IMR-90 (cell line): ENCODE measurements around the gene BRME1. TPM values are rescaled to one million over a fixed set of nuclear protein-coding genes. Genes with fewer than 3 reads are reported as not detected.
A peak's percentile ranks its signal among the peaks of the same experiment; 100 is the strongest.

Experiments
- ATAC-seq: fragments of 200-7000 bp; cut with Tn5 transposase; 2 replicates; pipeline ENCODE4 v1.9.1; 2020; ENCODE audit warnings: low read depth, mild to moderate bottlenecking, moderate library complexity
- BruUV-seq: library from RNA; stranded (reverse); fragments of 400-500 nt; replicated peaks from 2 replicates; lab custom pipeline; 2021; lab: Mats Ljungman, UMichigan
- CTCF ChIA-PET: fragments of 300-600 bp; formaldehyde crosslinking; extraction: SDS; loops from one replicate; lab custom pipeline; 2021; ENCODE audit warnings: antibody characterized with exemption; lab: Yijun Ruan, JAX
- POLR2A ChIA-PET: fragments of 300-600 bp; sonication (Branson Sonifier 250); formaldehyde crosslinking; loops from one replicate; lab custom pipeline; 2022; ENCODE audit warnings: antibody characterized with exemption; ENCODE audit not compliant: unreplicated experiment; lab: Charles Lee
- DNase-seq: peaks from one replicate; pipeline ENCODE4 v3.0.0; 2013
- H2AFZ ChIP-seq: replicated peaks from 2 replicates; pipeline ENCODE3; 2013; ENCODE audit warnings: low read length, mild to moderate bottlenecking; ENCODE audit not compliant: poor library complexity
- H2AK5ac ChIP-seq: 2 replicates; pipeline ENCODE4 v1.6.1; 2013; ENCODE audit warnings: low read depth, low read length, inconsistent platforms
- H2AK9ac ChIP-seq: replicated peaks from 2 replicates; pipeline ENCODE3; 2013; ENCODE audit warnings: mild to moderate bottlenecking, low read depth, low read length, moderate library complexity; ENCODE audit not compliant: poor library complexity
- H2BK120ac ChIP-seq: 2 replicates; pipeline ENCODE4 v1.6.1; 2013; ENCODE audit warnings: low read depth, low read length, inconsistent platforms
- H2BK15ac ChIP-seq: 3 replicates; pipeline ENCODE4 v1.6.1; 2013; ENCODE audit warnings: low read depth, low read length, inconsistent platforms
- H2BK20ac ChIP-seq: 2 replicates; pipeline ENCODE4 v1.6.1; 2013; ENCODE audit warnings: low read depth, mild to moderate bottlenecking, inconsistent platforms, low read length, moderate library complexity
- H2BK5ac ChIP-seq: 2 replicates; pipeline ENCODE4 v1.6.1; 2013; ENCODE audit warnings: mild to moderate bottlenecking, low read depth, low read length, inconsistent platforms; ENCODE audit not compliant: poor library complexity, severe bottlenecking
- H3K14ac ChIP-seq: replicated peaks from 2 replicates; pipeline ENCODE4 v1.6.1; 2013; ENCODE audit warnings: low read depth, low read length, inconsistent platforms
- H3K18ac ChIP-seq: 2 replicates; pipeline ENCODE4 v1.6.1; 2013; ENCODE audit warnings: low read depth, low read length, control low read depth
- H3K23ac ChIP-seq: 2 replicates; pipeline ENCODE4 v1.6.1; 2013; ENCODE audit warnings: low read depth, low read length, inconsistent platforms
- H3K27ac ChIP-seq: 2 replicates; pipeline ENCODE4 v1.5.1; 2013; ENCODE audit warnings: mild to moderate bottlenecking, control low read depth, low read length; ENCODE audit not compliant: insufficient read depth
- H3K27me3 ChIP-seq: 2 replicates; pipeline ENCODE4 v1.6.1; 2013; ENCODE audit warnings: low read length; ENCODE audit not compliant: control insufficient read depth, insufficient read depth
- H3K36me3 ChIP-seq: 2 replicates; pipeline ENCODE4 v1.6.1; 2013; ENCODE audit warnings: low read length, mixed read lengths; ENCODE audit not compliant: control insufficient read depth, insufficient read depth
- H3K4ac ChIP-seq: 2 replicates; pipeline ENCODE4 v1.6.1; 2013; ENCODE audit warnings: low read depth, low read length, inconsistent platforms
- H3K4me1 ChIP-seq: 2 replicates; pipeline ENCODE4 v1.6.1; 2013; ENCODE audit warnings: low read length, mixed read lengths; ENCODE audit not compliant: control insufficient read depth, insufficient read depth
- H3K4me2 ChIP-seq: 2 replicates; pipeline ENCODE4 v1.6.1; 2013; ENCODE audit warnings: low read depth, mild to moderate bottlenecking, control low read depth, low read length, moderate library complexity
- H3K4me3 ChIP-seq: 2 replicates; pipeline ENCODE4 v1.5.1; 2013; ENCODE audit warnings: low read depth, mild to moderate bottlenecking, control low read depth, low read length, moderate library complexity; ENCODE audit not compliant: insufficient read depth
- H3K56ac ChIP-seq: 2 replicates; pipeline ENCODE4 v1.6.1; 2013; ENCODE audit warnings: low read length, inconsistent platforms; ENCODE audit not compliant: insufficient read depth; ENCODE audit errors: extremely low read depth
- H3K79me1 ChIP-seq, 2 experiments: 2 replicates each; pipeline ENCODE4 v1.6.1; 2013; ENCODE audit warnings: low read length in 2 of 2, inconsistent platforms in 1 of 2, low read depth in 1 of 2
- H3K9ac ChIP-seq: 2 replicates; pipeline ENCODE4 v1.6.1; 2013; ENCODE audit warnings: low read depth, low read length, control low read depth
- H3K9me1 ChIP-seq: 2 replicates; pipeline ENCODE4 v1.6.1; 2013; ENCODE audit warnings: low read length, inconsistent platforms; ENCODE audit not compliant: insufficient read depth
- H3K9me3 ChIP-seq: 2 replicates; pipeline ENCODE4 v1.6.1; 2013; ENCODE audit warnings: low read length; ENCODE audit not compliant: control insufficient read depth, insufficient read depth
- H4K20me1 ChIP-seq: 2 replicates; pipeline ENCODE4 v1.6.1; 2013; ENCODE audit warnings: low read length, inconsistent platforms; ENCODE audit not compliant: insufficient read depth
- H4K5ac ChIP-seq: 2 replicates; pipeline ENCODE4 v1.6.1; 2013; ENCODE audit warnings: mild to moderate bottlenecking, low read depth, low read length, control low read depth
- H4K8ac ChIP-seq, 2 experiments: 2 replicates each; pipeline ENCODE4 v1.6.1; 2013; ENCODE audit warnings: low read depth in 2 of 2, low read length in 2 of 2, control low read depth in 1 of 2, inconsistent platforms in 1 of 2
- H4K91ac ChIP-seq: 2 replicates; pipeline ENCODE4 v1.6.1; 2013; ENCODE audit warnings: low read depth, low read length, inconsistent platforms; ENCODE audit not compliant: insufficient read depth
- BHLHE40 ChIP-seq: fragments of 150-350 bp; IDR thresholded peaks from 2 replicates; pipeline ENCODE4 v1.6.1; 2016; ENCODE audit warnings: mild to moderate bottlenecking, low read depth, low read length
- CHD1 ChIP-seq: IDR thresholded peaks from 2 replicates; pipeline ENCODE4 v1.6.1; 2012; ENCODE audit warnings: low read depth, low read length, improper control_type of control experiment
- CTCF ChIP-seq: conservative IDR thresholded peaks from 2 replicates; pipeline ENCODE4 v1.5.1; 2012; ENCODE audit warnings: mild to moderate bottlenecking, low read depth, low read length, improper control_type of control experiment
- MAZ ChIP-seq: IDR thresholded peaks from 2 replicates; pipeline ENCODE4 v1.6.1; 2012; ENCODE audit warnings: low read depth, mild to moderate bottlenecking, low read length, improper control_type of control experiment, moderate library complexity, borderline replicate concordance
- MXI1 ChIP-seq: IDR thresholded peaks from 2 replicates; pipeline ENCODE4 v1.6.1; 2012; ENCODE audit warnings: low read depth, mild to moderate bottlenecking, low read length, moderate library complexity, borderline replicate concordance
- NFE2L2 ChIP-seq: fragments of 150-350 bp; IDR thresholded peaks from 2 replicates; pipeline ENCODE4 v1.6.1; 2016; ENCODE audit warnings: low read depth, mild to moderate bottlenecking, low read length
- POLR2A ChIP-seq: IDR thresholded peaks from 2 replicates; pipeline ENCODE4 v1.6.1; 2012; ENCODE audit warnings: mild to moderate bottlenecking, low read depth, low read length
- RAD21 ChIP-seq: IDR thresholded peaks from 2 replicates; pipeline ENCODE4 v1.6.1; 2012; ENCODE audit warnings: low read length, improper control_type of control experiment
- SMC3 ChIP-seq: fragments of 150-350 bp; IDR thresholded peaks from 2 replicates; pipeline ENCODE4 v1.6.1; 2016; ENCODE audit warnings: low read depth, mild to moderate bottlenecking, antibody characterized with exemption, low read length, moderate library complexity
- USF2 ChIP-seq: fragments of 150-350 bp; IDR thresholded peaks from 2 replicates; pipeline ENCODE4 v1.6.1; 2017; ENCODE audit warnings: mild to moderate bottlenecking, antibody characterized with exemption, low read length, low read depth
- WGBS, 2 experiments: methylation state at CpG; one replicate each; pipeline versions ENCODE4 v1.1.5 to v1.1.7; 2013; ENCODE audit warnings: missing lambda C conversion rate in 2 of 2; ENCODE audit not compliant: insufficient read length in 1 of 2; ENCODE audit errors: extremely low coverage in 2 of 2; 5-methylcytosine and 5-hydroxymethylcytosine counted together
- dilution Hi-C: fragments of 300-500 bp; cut with HindIII; formaldehyde crosslinking; loops from one replicate; pipeline ENCODE4 v1.14.3; 2018; ENCODE audit warnings: low sequenced_read_pairs; ENCODE audit not compliant: unreplicated experiment
- in situ Hi-C: fragments of 300-500 bp; cut with MboI; formaldehyde crosslinking; loops from 3 replicates; pipeline ENCODE4 v1.14.3; 2019; ENCODE audit warnings: low sequenced_read_pairs, inconsistent platforms, mixed read lengths
- intact Hi-C: fragments of 100-400 bp; cut with micrococcal nuclease; formaldehyde crosslinking; loops from 2 replicates; pipeline ENCODE4 v1.10.0; 2022
- polyA plus RNA-seq, 3 experiments: library from polyadenylated mRNA; depleted of rRNA; stranded (reverse); fragments of >200 nt; gene quantifications; 2 replicates each; pipeline ENCODE4 v1.2.3, GENCODE V29; 2012; ENCODE audit warnings: low replicate concordance in 1 of 3
- total RNA-seq: library from RNA; depleted of rRNA; stranded (reverse); fragments of >200 nt; gene quantifications from 2 replicates; pipeline ENCODE4 v1.2.3, GENCODE V29; 2012
- TF ChIP-seq, protein P1 (sequence below): fragments of 150-350 bp; IDR thresholded peaks from 2 replicates; pipeline ENCODE4 v1.6.1; 2016; ENCODE audit warnings: low read depth, mild to moderate bottlenecking, low read length, moderate library complexity, borderline replicate concordance

BRME1 gene
- total and polyA plus RNA-seq, 2 of the 4 experiments (the other 2 are of a cell fraction), result 0.18 to 0.38 TPM

GRCh38 chr19:13839130-13839937 is 66.6 kb downstream of the BRME1 start:
- dilution Hi-C loops, result no loop called here
- BruUV-seq, result no TSS peak

More at GRCh38 chr19:13839130-13839937, 66.6 kb downstream of the BRME1 start:
- Histone ChIP-seq H3K18ac (peak overlapping the region; percentile 69), H2AK5ac (peak overlapping the region; percentile 95), H3K9me3 (no peaks in the 10 kb centered on the region), H2AK9ac (peak overlapping the region; percentile 90), H3K56ac (peak overlapping the region; percentile 77), H2BK15ac (peak overlapping the region; percentile 89; the same call in 1 of the 3 replicates), H3K4me1 (peaks cover 36% of the 10 kb centered on the region), H3K36me3 (peaks cover 29% of the 10 kb centered on the region), H2BK20ac (peak overlapping the region; percentile 38; the same call in 1 of the 2 replicates), H3K79me1 (peaks cover 12 to 41% of the 10 kb centered on the region in 2 experiments), H4K20me1 (peaks cover 81% of the 10 kb centered on the region), H3K4me3 (peak overlapping the region; percentile 95), H3K14ac (peak overlapping the region; percentile 93), H2AFZ (peak overlapping the region; percentile 63), H2BK120ac (peak overlapping the region; percentile 81), H3K4ac (peak overlapping the region; percentile 96), H3K4me2 (peak overlapping the region; percentile 95), H4K91ac (peak overlapping the region; percentile 89), H3K27ac (peak overlapping the region; percentile 97), H3K9ac (peak overlapping the region; percentile 98), H3K9me1 (no peaks in the 10 kb centered on the region), H2BK5ac (peak overlapping the region; percentile 88), H3K23ac (peak overlapping the region; percentile 95), H4K5ac (peak overlapping the region; percentile 62), H4K8ac (peak overlapping the region; percentile 79 to 87), H3K27me3 (no peaks in the 10 kb centered on the region)
- peak; percentile 84 for DNase-seq
- ChIA-PET CTCF (interaction anchor here (1.9 kb wide), 1 partner anchor 23 kb away, joined by 13 read pairs; no protein-coding TSS in a partner anchor), POLR2A (interaction anchor here (0.5 to 1.4 kb wide), 5 partner anchors 8 to 936 kb away, joined by 3 to 9 read pairs (median 5); partner anchors contain the start of gene PKN1)
- in situ Hi-C loops, result loop anchor here (25.0 kb wide), 1 partner anchor 1052 kb away; the partner anchor contains the start of genes HOOK2 and JUNB
- intact Hi-C loops, result loop anchor here (1.0 to 5.0 kb wide), 2 partner anchors 23 to 42 kb away; partner anchors contain the start of gene ZSWIM4
- TF ChIP-seq CTCF (0 out of 2 replicates have a peak, but pooled peaks have one; percentile 8), CHD1 (peak; percentile 76; the same call in 1 of the 2 replicates), MAZ (peak; percentile 12; the same call in 1 of the 2 replicates), SMC3 (no peak), NFE2L2 (peak; percentile 88), RAD21 (no peak), POLR2A (peak; percentile 90), USF2 (peak; percentile 24; the same call in 1 of the 2 replicates), MXI1 (peak; percentile 27; the same call in 1 of the 2 replicates), BHLHE40 (no peak)
- TF ChIP-seq, protein P1, sequence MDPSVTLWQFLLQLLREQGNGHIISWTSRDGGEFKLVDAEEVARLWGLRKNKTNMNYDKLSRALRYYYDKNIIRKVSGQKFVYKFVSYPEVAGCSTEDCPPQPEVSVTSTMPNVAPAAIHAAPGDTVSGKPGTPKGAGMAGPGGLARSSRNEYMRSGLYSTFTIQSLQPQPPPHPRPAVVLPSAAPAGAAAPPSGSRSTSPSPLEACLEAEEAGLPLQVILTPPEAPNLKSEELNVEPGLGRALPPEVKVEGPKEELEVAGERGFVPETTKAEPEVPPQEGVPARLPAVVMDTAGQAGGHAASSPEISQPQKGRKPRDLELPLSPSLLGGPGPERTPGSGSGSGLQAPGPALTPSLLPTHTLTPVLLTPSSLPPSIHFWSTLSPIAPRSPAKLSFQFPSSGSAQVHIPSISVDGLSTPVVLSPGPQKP, result no peak
- WGBS, 2 experiments, result 0% methylated on average over 5 of the region's 36 CpGs; no CpG with 5 or more reads in 1 of the 2 experiments
- ATAC-seq, result peak; percentile 42
